Stimulated activated CD4-positive, alpha-beta T cell treated with anti-CD3 and anti-CD28 coated beads, Interleukin-4, amount 100 ng/mL, for 24 hours (primary cell): ENCODE data around the gene LPA.

Source experiments
- DNase-seq: peaks from one replicate; pipeline ENCODE4 v3.0.0-alpha.2; 2020

Gene LPA

DNA sequence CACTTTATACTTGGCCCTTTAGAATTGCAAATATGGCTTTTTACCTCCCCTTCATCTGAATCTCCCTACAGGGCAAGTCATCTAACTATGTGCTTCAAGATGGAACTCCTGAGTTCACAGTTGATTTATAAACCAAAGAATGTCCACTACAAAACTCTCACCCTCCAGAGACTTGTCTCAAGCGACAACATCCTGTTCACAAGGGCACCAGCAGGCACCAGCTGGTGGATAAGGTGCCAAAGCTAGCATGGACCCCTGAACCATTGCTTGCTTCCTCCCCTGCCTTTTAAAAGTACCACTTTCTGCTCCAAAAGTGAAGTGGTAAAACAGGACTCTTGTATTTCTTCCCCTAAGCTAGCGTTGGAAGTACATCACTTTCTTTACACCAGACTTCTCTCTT lies 154.5 kb downstream of the LPA start:
- no peak for DNase-seq

DNA sequence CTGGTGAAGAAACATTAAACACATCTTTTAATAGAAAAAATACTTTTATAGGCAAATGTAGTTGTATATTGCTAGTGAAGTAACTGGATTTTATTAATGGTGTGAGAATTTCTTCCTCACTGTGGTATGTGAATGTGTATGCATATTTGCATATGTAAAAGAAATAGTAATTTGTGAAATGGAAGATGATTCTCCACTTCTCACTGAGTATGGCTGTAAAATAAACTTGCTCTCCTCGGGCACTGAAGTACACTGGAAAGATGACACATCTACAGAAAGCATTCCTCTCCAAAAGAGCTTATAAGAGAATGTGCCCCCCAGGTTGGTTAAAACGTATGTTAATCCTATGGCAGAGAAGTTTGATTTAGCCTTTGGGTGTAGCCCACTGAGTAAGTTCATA lies 155.5 kb downstream of the LPA start:
- DNase-seq, result no peak

DNA sequence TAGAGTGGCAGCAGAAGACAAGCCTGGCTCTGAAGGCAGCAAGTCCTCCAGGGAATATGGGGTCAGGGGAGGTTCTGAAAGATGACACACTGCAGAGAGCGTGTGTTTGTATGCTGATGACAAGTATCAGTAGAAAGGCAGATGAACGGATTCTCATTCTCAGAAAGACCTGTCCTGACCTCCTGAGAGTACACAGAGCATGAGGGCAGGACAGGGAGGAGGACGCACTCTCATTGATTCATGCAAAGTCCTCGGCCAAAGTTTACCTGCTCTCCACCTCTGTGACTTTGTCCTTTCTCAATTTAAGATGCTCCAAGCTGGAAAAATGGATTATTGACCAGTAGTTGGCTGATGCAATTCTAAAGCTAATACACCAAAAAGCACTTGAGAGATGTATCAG lies 156.7 kb downstream of the LPA start:
- DNase-seq, result no peak

DNA sequence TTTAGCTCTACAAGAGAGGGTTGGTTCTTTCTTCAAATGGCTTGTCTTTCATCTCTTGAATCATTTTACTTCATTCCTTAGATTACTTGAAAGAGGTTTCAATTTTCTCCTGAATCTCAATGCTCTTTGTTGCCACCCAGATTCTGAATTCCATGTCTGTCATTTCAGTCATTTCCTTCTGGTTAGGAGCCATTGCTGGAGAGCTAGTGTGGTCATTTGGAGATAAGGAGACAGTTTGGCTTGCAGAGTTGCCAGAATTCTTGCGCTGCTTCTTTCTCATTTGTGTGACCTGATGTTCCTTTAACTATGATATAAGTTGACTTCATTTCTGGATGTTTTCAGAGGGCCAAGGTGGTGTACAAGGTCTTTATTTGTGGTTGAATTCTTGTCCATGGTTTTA lies 158.1 kb downstream of the LPA start:
- no peak for DNase-seq

GRCh38 chr6:160500639-160501038 lies 163.4 kb downstream of the LPA start:
- DNase-seq, result no peak

DNA sequence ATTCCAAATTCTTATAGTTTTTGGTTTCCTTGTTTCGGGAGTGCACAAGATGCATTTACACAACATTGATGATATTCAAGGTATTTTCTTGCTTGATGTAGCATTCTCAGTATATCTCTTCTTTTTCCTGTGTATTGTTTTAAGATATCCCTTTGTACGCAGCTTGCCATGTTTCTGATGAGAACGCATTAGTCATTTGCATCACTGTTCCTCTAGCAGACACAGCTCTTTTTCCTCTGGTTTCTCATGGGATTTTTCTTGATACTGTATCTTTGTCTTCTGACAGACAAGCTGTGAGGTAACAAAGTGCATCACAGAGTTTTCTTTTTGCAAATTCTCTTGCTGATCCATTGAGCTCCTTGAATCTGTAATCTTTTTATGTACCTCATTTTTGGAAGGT lies 169.5 kb downstream of the LPA start:
- no peak for DNase-seq

- no peak for DNase-seq
Observed at GRCh38 chr6:160489091-160489490, 175.0 kb downstream of the LPA start.

DNA sequence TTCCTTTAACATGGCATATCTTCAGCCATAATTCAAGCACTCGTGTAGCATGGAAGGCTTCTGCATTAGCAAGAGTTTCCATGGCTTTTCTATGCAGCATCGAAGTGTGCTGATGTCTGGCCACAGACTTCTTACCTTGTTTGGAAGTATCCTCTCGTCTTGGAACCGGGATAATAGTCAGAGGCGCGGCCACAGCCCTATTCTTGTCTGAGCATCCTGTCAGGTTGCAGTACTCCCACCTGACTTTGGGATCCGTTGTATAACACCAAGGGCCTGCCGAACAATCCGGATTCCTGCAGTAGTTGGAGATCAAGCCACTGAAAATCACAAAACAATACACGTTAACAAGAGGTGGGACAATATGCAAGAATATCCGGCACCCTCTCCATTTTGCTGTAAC lies 177.0 kb downstream of the LPA start:
- DNase-seq, result no peak
